Astrocyte (in vitro differentiated cells and primary cell): ENCODE results near the gene SP7. TPM values are rescaled to one million over a fixed set of nuclear protein-coding genes. Genes with fewer than 3 reads are reported as not detected.

Source experiments
- DNase-seq: peaks from one replicate; pipeline ENCODE4 v3.0.0-alpha.2; 2010; ENCODE audit warnings: low read depth
- FAIRE-seq: peaks from 2 replicates; lab custom pipeline; 2011; peaks lifted over from hg19 to GRCh38; lab: Jason Lieb, UNC
- H2AFZ ChIP-seq: 2 replicates; pipeline ENCODE4 v1.6.0; 2012; ENCODE audit warnings: low read depth, low read length, inconsistent platforms
- H3K27ac ChIP-seq: 2 replicates; pipeline ENCODE4 v1.5.1; 2011; ENCODE audit warnings: low read depth, low read length, inconsistent platforms
- H3K27me3 ChIP-seq: 2 replicates; pipeline ENCODE4 v1.6.0; 2011; ENCODE audit warnings: low read length, inconsistent platforms; ENCODE audit not compliant: insufficient read depth
- H3K36me3 ChIP-seq: 2 replicates; pipeline ENCODE4 v1.5.1; 2011; ENCODE audit warnings: low read length, inconsistent platforms; ENCODE audit not compliant: insufficient read depth
- H3K4me1 ChIP-seq: 2 replicates; pipeline ENCODE4 v1.5.1; 2011; ENCODE audit warnings: low read length, inconsistent platforms; ENCODE audit not compliant: insufficient read depth
- H3K4me2 ChIP-seq: 2 replicates; pipeline ENCODE4 v1.6.0; 2012; ENCODE audit warnings: low read length, inconsistent platforms
- H3K4me3 ChIP-seq: 2 replicates; pipeline ENCODE4 v1.5.1; 2011; ENCODE audit warnings: low read depth, mild to moderate bottlenecking, low read length, inconsistent platforms; ENCODE audit not compliant: insufficient read depth
- H3K79me2 ChIP-seq: 2 replicates; pipeline ENCODE4 v1.6.0; 2012; ENCODE audit warnings: mild to moderate bottlenecking, low read length, inconsistent platforms; ENCODE audit not compliant: insufficient read depth
- H3K9ac ChIP-seq: 2 replicates; pipeline ENCODE4 v1.6.0; 2012; ENCODE audit warnings: mild to moderate bottlenecking, low read length, inconsistent platforms
- H3K9me3 ChIP-seq: 2 replicates; pipeline ENCODE4 v1.5.1; 2012; ENCODE audit warnings: low read depth, mild to moderate bottlenecking, low read length, inconsistent platforms; ENCODE audit not compliant: insufficient read depth
- H4K20me1 ChIP-seq: 2 replicates; pipeline ENCODE4 v1.6.0; 2012; ENCODE audit warnings: low read length, inconsistent platforms; ENCODE audit not compliant: insufficient read depth
- H3K27ac Mint-ChIP-seq: one replicate; pipeline ENCODE4 v1.8.0; 2021; ENCODE audit warnings: mild to moderate bottlenecking, mixed read lengths; ENCODE audit not compliant: unreplicated experiment
- H3K27me3 Mint-ChIP-seq: one replicate; pipeline ENCODE4 v1.8.0; 2021; ENCODE audit warnings: low read depth, mixed read lengths; ENCODE audit not compliant: unreplicated experiment
- H3K36me3 Mint-ChIP-seq: one replicate; pipeline ENCODE4 v1.8.0; 2021; ENCODE audit warnings: low read depth, mixed read lengths; ENCODE audit not compliant: unreplicated experiment
- H3K4me1 Mint-ChIP-seq: one replicate; pipeline ENCODE4 v1.8.0; 2021; ENCODE audit warnings: low read depth, mixed read lengths; ENCODE audit not compliant: unreplicated experiment
- H3K4me3 Mint-ChIP-seq: one replicate; pipeline ENCODE4 v1.8.0; 2021; ENCODE audit warnings: mild to moderate bottlenecking, moderate library complexity, mixed read lengths; ENCODE audit not compliant: unreplicated experiment
- H3K9me3 Mint-ChIP-seq: one replicate; pipeline ENCODE4 v1.8.0; 2021; ENCODE audit warnings: mild to moderate bottlenecking, mixed read lengths; ENCODE audit not compliant: unreplicated experiment
- CTCF ChIP-seq: IDR thresholded peaks from 2 replicates; pipeline ENCODE4 v1.5.1; 2011; ENCODE audit warnings: low read depth, mild to moderate bottlenecking, inconsistent platforms, low read length, moderate library complexity; ENCODE audit not compliant: insufficient read depth
- EZH2 ChIP-seq: IDR thresholded peaks from 2 replicates; pipeline ENCODE4 v1.6.1; 2012; ENCODE audit warnings: mild to moderate bottlenecking, low read length, inconsistent platforms; ENCODE audit not compliant: insufficient read depth
- total RNA-seq: library from RNA; stranded (reverse); gene quantifications from 2 replicates; pipeline ENCODE4 v1.2.1, GENCODE V29; 2021

Gene SP7
- total RNA-seq, 1 donor from 2014 or later, result not detected

- H3K9me3 ChIP-seq, result no peaks in the 10 kb centered on the region
- peak overlapping the region; percentile 69 for H3K27ac ChIP-seq
- H3K4me3 ChIP-seq, result peak overlapping the region; percentile 62
- peak overlapping the region; percentile 77 for H3K9ac ChIP-seq
- peak; percentile 31 for TF ChIP-seq CTCF
- no peak for TF ChIP-seq EZH2
- peak overlapping the region; percentile 85 for H3K4me2 ChIP-seq
- peaks cover 20% of the 10 kb centered on the region for H3K4me1 ChIP-seq
- Mint-ChIP-seq H3K27ac (peak overlapping the region; percentile 80), H3K9me3 (no peaks in the 10 kb centered on the region), H3K27me3 (peaks cover 31% of the 10 kb centered on the region), H3K4me3 (peak overlapping the region; percentile 73), H3K36me3 (no peaks in the 10 kb centered on the region), H3K4me1 (peaks cover 16% of the 10 kb centered on the region)
- FAIRE-seq (no peak), DNase-seq (peak; percentile 71)
- H4K20me1 ChIP-seq, result no peaks in the 10 kb centered on the region
- peak overlapping the region; percentile 87 for H2AFZ ChIP-seq
- peaks cover 10% of the 10 kb centered on the region for H3K79me2 ChIP-seq
- H3K27me3 ChIP-seq, result peaks cover 3% of the 10 kb centered on the region
- H3K36me3 ChIP-seq, result no peaks in the 10 kb centered on the region
These were observed 11.2 kb downstream of the SP7 start for GRCh38 chr12:53324779-53325510.

- Mint-ChIP-seq H3K27me3 (peaks cover 28% of the 10 kb centered on the region), H3K9me3 (no peaks in the 10 kb centered on the region), H3K4me1 (peaks cover 16% of the 10 kb centered on the region), H3K4me3 (peak overlapping the region; percentile 73), H3K27ac (peak overlapping the region; percentile 80), H3K36me3 (no peaks in the 10 kb centered on the region)
- peak overlapping the region; percentile 77 for H3K9ac ChIP-seq
- H4K20me1 ChIP-seq, result no peaks in the 10 kb centered on the region
- peak overlapping the region; percentile 69 for H3K27ac ChIP-seq
- H3K36me3 ChIP-seq, result no peaks in the 10 kb centered on the region
- H3K27me3 ChIP-seq, result peaks cover 3% of the 10 kb centered on the region
- H3K4me2 ChIP-seq, result peak overlapping the region; percentile 85
- peak overlapping the region; percentile 62 for H3K4me3 ChIP-seq
- peaks cover 10% of the 10 kb centered on the region for H3K79me2 ChIP-seq
- TF ChIP-seq CTCF, result no peak
- no peak for TF ChIP-seq EZH2
- FAIRE-seq (no peak), DNase-seq (no peak)
- H3K4me1 ChIP-seq, result peaks cover 20% of the 10 kb centered on the region
- H2AFZ ChIP-seq, result peak overlapping the region; percentile 87
- H3K9me3 ChIP-seq, result no peaks in the 10 kb centered on the region
These were observed 11.9 kb downstream of the SP7 start for GRCh38 chr12:53324113-53324778.
